Activated naive CD8-positive, alpha-beta T cell treated with anti-CD3 and anti-CD28 coated beads, Interleukin-2, amount 50 U/mL, for 24 hours (primary cell): ENCODE results near the gene MVB12B.
A peak's percentile ranks its signal among the peaks of the same experiment; 100 is the strongest.

Experiments used
- ATAC-seq: fragments of 150-1000 bp; cut with Tn5 transposase; one replicate; pipeline ENCODE4 v1.10.0; 2021
- DNase-seq: peaks from one replicate; pipeline ENCODE4 v3.0.0; 2021
- H3K27ac Mint-ChIP-seq: one replicate; pipeline ENCODE4 v1.8.0; 2021; ENCODE audit warnings: mild to moderate bottlenecking, mixed read lengths
- H3K27me3 Mint-ChIP-seq: one replicate; pipeline ENCODE4 v1.8.0; 2021; ENCODE audit warnings: mixed read lengths
- H3K36me3 Mint-ChIP-seq: one replicate; pipeline ENCODE4 v1.8.0; 2021; ENCODE audit warnings: low read depth, mixed read lengths
- H3K4me1 Mint-ChIP-seq: one replicate; pipeline ENCODE4 v1.8.0; 2021; ENCODE audit warnings: mixed read lengths
- H3K4me3 Mint-ChIP-seq: one replicate; pipeline ENCODE4 v1.8.0; 2021; ENCODE audit warnings: mild to moderate bottlenecking, moderate library complexity, mixed read lengths
- H3K9me3 Mint-ChIP-seq: one replicate; pipeline ENCODE4 v1.8.0; 2021; ENCODE audit warnings: mixed read lengths

Gene MVB12B

GRCh38 chr9:126297661-126298060, 29.0 kb upstream of the MVB12B start:
- Mint-ChIP-seq H3K4me3 (no peak overlapping the region), H3K9me3 (no peaks in the 10 kb centered on the region), H3K36me3 (no peaks in the 10 kb centered on the region), H3K27me3 (peaks cover 5% of the 10 kb centered on the region), H3K4me1 (peaks cover 3% of the 10 kb centered on the region), H3K27ac (no peak overlapping the region)
- ATAC-seq (no peak), DNase-seq (no peak)

- ATAC-seq = no peak
- Mint-ChIP-seq H3K9me3 (no peaks in the 10 kb centered on the region), H3K27ac (no peak overlapping the region), H3K4me3 (no peak overlapping the region), H3K27me3 (peaks cover 4% of the 10 kb centered on the region), H3K36me3 (no peaks in the 10 kb centered on the region), H3K4me1 (peaks cover 3% of the 10 kb centered on the region)
- no peak for DNase-seq
Observed at GRCh38 chr9:126298063-126298801, 28.4 kb upstream of the MVB12B start.

DNA sequence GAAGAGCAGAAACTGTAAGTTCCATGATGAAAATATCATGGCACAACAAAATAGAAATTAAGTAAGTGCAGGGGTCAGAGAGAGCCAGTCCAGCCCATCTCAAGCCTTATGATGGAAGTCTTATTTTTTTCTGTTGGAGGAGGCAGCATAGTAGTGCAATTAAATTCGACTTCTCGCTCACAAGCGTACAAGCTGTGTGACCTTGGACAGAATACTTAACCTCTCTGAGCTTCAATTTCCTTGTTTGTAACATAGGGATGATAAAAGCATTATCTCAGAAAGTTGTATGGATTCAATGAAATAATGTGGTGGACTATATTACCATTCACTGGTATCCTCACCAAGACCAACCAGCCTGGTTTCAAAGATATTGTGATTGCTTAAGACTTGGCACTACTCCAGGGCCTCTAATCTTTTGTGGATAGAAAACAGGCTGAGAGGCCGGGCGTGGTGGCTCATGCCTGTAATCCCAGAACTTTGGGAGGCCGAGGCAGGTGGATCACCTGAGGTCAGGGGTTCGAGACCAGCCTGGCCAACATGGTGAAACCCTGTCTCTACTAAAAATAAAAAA, 26.8 kb upstream of the MVB12B start:
- no peaks in the 10 kb centered on the region for H3K9me3 Mint-ChIP-seq
- ATAC-seq = no peak
- no peaks in the 10 kb centered on the region for H3K36me3 Mint-ChIP-seq
- H3K27ac Mint-ChIP-seq = no peak overlapping the region
- no peak for DNase-seq
- H3K27me3 Mint-ChIP-seq = no peaks in the 10 kb centered on the region
- no peak overlapping the region for H3K4me3 Mint-ChIP-seq
- H3K4me1 Mint-ChIP-seq = peaks cover 3% of the 10 kb centered on the region

GRCh38 chr9:126301196-126301595, 25.4 kb upstream of the MVB12B start:
- no peaks in the 10 kb centered on the region for H3K9me3 Mint-ChIP-seq
- no peak overlapping the region for H3K27ac Mint-ChIP-seq
- peaks cover 3% of the 10 kb centered on the region for H3K4me1 Mint-ChIP-seq
- H3K36me3 Mint-ChIP-seq = no peaks in the 10 kb centered on the region
- H3K4me3 Mint-ChIP-seq = no peak overlapping the region
- ATAC-seq (no peak), DNase-seq (no peak)
- H3K27me3 Mint-ChIP-seq = no peaks in the 10 kb centered on the region

DNA sequence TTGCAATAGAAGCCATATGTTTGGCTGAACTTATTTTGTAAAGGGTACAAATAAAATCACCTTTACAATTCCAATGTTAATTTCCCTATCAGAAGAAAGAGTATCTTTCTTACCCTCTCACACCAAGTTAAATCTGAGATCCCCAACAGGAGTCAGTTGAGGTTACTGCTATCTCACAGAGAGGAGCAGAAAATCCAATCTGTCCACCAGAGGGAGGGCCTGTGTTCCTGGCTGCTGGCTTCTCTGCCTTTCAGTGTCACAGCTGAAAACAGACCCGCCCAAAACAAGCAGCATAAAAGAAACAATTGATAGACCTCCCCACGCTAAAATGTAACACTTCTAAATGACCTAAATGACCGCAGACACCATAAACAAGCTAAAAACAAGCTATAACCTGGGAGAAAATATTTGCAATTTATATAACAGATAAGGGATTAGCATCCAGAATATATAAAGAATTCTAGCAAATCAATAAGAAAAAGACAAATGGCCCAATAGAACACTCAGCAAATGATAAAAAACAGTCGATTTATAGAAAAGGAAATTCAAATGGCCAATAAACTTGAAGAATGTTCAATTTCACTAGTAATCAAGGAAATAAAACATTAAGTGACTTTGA, 24.5 kb upstream of the MVB12B start:
- Mint-ChIP-seq H3K36me3 (no peaks in the 10 kb centered on the region), H3K27ac (no peak overlapping the region), H3K4me1 (peaks cover 3% of the 10 kb centered on the region), H3K9me3 (no peaks in the 10 kb centered on the region), H3K4me3 (no peak overlapping the region), H3K27me3 (no peaks in the 10 kb centered on the region)
- ATAC-seq = peak; percentile 66
- peak; percentile 36 for DNase-seq

- ATAC-seq (no peak), DNase-seq (no peak)
- Mint-ChIP-seq H3K4me3 (no peak overlapping the region), H3K27me3 (no peaks in the 10 kb centered on the region), H3K36me3 (no peaks in the 10 kb centered on the region), H3K27ac (no peak overlapping the region), H3K4me1 (peaks cover 3% of the 10 kb centered on the region), H3K9me3 (no peaks in the 10 kb centered on the region)
Observed at GRCh38 chr9:126302730-126303129, 23.9 kb upstream of the MVB12B start.

- Mint-ChIP-seq H3K27ac (no peak overlapping the region), H3K36me3 (no peaks in the 10 kb centered on the region), H3K4me3 (no peak overlapping the region), H3K4me1 (peaks cover 3% of the 10 kb centered on the region), H3K9me3 (no peaks in the 10 kb centered on the region), H3K27me3 (no peaks in the 10 kb centered on the region)
- ATAC-seq (no peak), DNase-seq (no peak)
Observed at GRCh38 chr9:126303488-126303887, 23.1 kb upstream of the MVB12B start.

DNA sequence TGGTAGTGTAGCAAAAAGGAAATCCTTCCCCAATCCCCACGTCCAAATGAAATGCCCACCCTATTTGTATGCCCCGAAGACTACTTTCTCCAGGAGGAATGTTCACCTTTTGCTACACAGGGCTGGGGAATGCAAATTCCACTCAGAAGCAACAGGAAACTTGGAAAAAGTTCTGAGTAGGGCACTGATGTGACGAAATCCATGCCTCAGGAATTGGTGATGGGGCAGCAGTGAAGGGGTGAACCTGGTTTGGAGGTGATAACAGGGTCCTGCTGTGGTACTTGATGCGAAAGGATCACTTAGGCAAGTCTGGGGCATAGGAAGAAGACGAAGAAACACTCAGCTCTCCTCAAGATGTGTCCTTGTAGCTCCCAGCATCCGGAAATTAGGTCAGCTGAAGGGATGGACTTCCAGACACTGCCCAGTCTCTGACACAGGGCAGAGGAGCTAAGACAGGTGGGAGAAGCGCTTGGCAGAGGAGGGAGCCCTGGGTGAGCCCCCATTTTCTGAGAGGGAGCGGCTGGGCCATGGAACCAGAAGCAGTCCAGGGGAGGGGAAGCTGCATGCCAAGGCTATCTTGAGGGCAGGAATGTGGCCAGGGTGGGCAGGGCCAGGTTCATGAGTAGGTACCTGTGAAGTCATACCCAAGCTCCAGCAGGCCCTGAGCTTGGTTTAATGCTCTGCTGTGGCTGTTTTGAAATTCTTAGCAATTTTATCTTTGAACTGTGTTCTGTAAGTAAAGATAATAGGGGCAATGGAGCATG, 22.2 kb upstream of the MVB12B start:
- H3K27me3 Mint-ChIP-seq = no peaks in the 10 kb centered on the region
- no peak for ATAC-seq

GRCh38 chr9:126304971-126305320, 21.7 kb upstream of the MVB12B start:
- Mint-ChIP-seq H3K9me3 (no peaks in the 10 kb centered on the region), H3K27me3 (no peaks in the 10 kb centered on the region), H3K27ac (no peak overlapping the region), H3K36me3 (no peaks in the 10 kb centered on the region), H3K4me1 (peaks cover 3% of the 10 kb centered on the region), H3K4me3 (no peak overlapping the region)
- ATAC-seq (no peak), DNase-seq (no peak)

More for the DNA sequence above, 22.2 kb upstream of the MVB12B start:
- Mint-ChIP-seq H3K36me3 (no peaks in the 10 kb centered on the region), H3K4me3 (no peak overlapping the region), H3K9me3 (no peaks in the 10 kb centered on the region), H3K4me1 (peaks cover 3% of the 10 kb centered on the region), H3K27ac (no peak overlapping the region)
- no peak for DNase-seq

DNA sequence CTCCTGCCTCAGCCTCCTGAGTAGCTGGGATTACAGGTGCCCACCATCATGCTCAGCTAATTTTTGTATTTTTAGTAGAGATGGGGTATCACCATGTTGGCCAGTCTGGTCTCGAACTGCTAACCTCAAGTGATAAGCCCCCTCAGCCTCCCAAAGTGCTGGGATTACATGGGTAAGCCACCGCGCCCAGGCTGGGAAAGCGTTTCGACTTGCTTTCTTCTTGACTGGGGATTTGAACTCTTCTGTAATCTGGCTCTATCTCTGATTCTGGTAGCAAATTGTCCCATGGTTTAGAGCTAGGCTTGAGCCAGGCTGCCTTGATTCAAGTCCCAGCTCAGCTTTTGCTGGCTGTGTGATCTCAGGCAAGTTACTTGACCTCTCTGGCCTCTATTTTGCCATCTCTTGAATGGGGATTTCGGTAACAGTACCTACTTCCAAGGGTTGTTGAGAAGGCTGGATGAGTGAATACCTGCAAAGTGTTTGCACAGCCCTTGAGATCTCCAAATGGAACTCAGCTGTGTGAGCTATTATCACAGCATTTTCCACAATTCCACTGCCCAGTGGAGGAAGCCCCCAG, 20.5 kb upstream of the MVB12B start:
- H3K36me3 Mint-ChIP-seq = no peaks in the 10 kb centered on the region
- H3K4me1 Mint-ChIP-seq = peaks cover 3% of the 10 kb centered on the region
- H3K27ac Mint-ChIP-seq = no peak overlapping the region
- H3K4me3 Mint-ChIP-seq = no peak overlapping the region
- no peaks in the 10 kb centered on the region for H3K27me3 Mint-ChIP-seq
- ATAC-seq (no peak), DNase-seq (no peak)
- H3K9me3 Mint-ChIP-seq = no peaks in the 10 kb centered on the region

- H3K36me3 Mint-ChIP-seq = no peaks in the 10 kb centered on the region
Observed at GRCh38 chr9:126307322-126308061, 19.1 kb upstream of the MVB12B start.

DNA sequence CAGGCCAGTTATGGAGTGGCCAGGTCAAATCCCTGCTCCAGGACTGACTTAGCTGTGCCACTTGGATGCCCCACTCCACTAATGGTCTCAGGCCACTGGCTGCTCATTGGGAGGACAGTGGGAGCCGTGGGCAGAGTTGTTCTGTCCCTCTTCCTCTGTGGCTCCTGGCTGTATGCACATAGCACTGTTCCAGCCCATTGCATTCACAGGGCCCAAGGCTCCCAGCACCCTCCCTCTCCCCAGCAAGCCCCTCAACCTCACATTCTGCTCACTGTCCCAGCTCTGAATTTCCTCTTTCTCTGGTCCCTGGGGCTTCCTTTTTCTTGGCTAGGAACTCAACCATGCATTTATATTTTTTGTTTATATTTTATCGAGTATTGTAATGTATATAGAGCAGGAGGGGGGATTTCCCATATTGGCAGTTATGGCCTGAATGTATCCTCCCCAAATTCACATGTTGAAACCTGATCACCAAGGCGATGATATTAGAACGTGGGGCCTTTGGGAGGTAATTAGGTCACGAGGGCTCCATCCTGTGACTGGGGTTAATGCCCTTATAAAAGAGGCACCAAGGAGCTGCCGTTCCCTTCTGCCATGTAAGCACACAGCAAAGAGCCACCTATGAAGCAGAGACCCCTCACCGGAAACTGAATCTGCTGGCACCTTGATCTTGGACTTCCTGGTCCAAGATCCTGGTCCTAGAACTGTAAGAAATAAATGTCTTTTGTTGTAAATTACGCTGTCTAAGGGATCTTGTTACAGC, 17.0 kb upstream of the MVB12B start:
- no peak overlapping the region for H3K27ac Mint-ChIP-seq
- H3K27me3 Mint-ChIP-seq = no peaks in the 10 kb centered on the region
- H3K4me3 Mint-ChIP-seq = no peak overlapping the region
- no peaks in the 10 kb centered on the region for H3K36me3 Mint-ChIP-seq
- H3K9me3 Mint-ChIP-seq = no peaks in the 10 kb centered on the region
- no peaks in the 10 kb centered on the region for H3K4me1 Mint-ChIP-seq
- no peak for ATAC-seq
- no peak for DNase-seq

More at GRCh38 chr9:126307322-126308061, 19.1 kb upstream of the MVB12B start:
- DNase-seq (no peak), ATAC-seq (no peak)
- Mint-ChIP-seq H3K27ac (no peak overlapping the region), H3K4me3 (no peak overlapping the region), H3K4me1 (no peaks in the 10 kb centered on the region), H3K27me3 (no peaks in the 10 kb centered on the region), H3K9me3 (no peaks in the 10 kb centered on the region)

- ATAC-seq (no peak), DNase-seq (no peak)
- Mint-ChIP-seq H3K9me3 (no peaks in the 10 kb centered on the region), H3K27me3 (no peaks in the 10 kb centered on the region), H3K36me3 (no peaks in the 10 kb centered on the region), H3K27ac (no peak overlapping the region), H3K4me3 (no peak overlapping the region), H3K4me1 (no peaks in the 10 kb centered on the region)
Observed at GRCh38 chr9:126312584-126313551, 13.8 kb upstream of the MVB12B start.
